ENCODE results near the gene PM20D1.

DNA sequence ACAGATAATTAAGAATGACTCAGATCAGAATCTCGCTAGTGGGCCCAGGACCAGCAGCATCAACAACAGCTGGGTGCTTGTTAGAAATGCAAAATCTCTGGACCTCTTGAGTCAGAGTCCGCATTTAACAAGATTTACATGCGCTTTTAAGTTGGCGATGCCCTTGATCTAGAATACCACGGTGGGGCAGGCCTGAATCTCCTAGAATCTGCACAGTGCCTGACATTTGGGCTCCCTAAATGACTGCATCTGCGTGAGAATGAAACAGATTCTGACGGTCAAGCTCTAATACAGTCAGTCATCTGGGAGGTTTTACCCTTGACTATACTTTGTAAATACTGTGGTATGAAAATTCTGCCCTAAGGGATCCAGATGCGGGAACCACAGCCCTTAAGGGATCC is 57.5 kb downstream of the PM20D1 start:
- TF ChIP-seq CTCF (IDR thresholded peaks at IDR 0.05; ENCODE audit: low read depth, low read length) (no peak), POLR2A (IDR thresholded peaks at IDR 0.05; ENCODE audit: extremely low read depth, insufficient read length) (no peak), MYC (IDR thresholded peaks at IDR 0.05; ENCODE audit: low read depth, low read length) (no peak), MAX (IDR thresholded peaks at IDR 0.05; ENCODE audit: low read depth, low read length) (no peak)

Measured in NB4 (cell line).